IPS DF 6.9 (cell line): ENCODE measurements around the gene PIP5K1C.
"Not testable (repeated sequence)": the region's sequence is repeated elsewhere in the genome, so short reads cannot be mapped to it uniquely, and the experiment has no call there.

ENCODE experiments used
- DNase-seq: peaks from one replicate; pipeline ENCODE4 v3.0.0-alpha.2; 2013; ENCODE audit warnings: low read depth, low spot score
- H3K27ac ChIP-seq: one replicate; pipeline ENCODE4 v1.5.1; 2013; ENCODE audit warnings: low read length, control low read depth
- H3K27me3 ChIP-seq: 2 replicates; pipeline ENCODE4 v1.6.1; 2013; ENCODE audit warnings: mild to moderate bottlenecking, low read length; ENCODE audit not compliant: control insufficient read depth, insufficient read depth
- H3K36me3 ChIP-seq: 2 replicates; pipeline ENCODE4 v1.6.1; 2013; ENCODE audit warnings: low read length; ENCODE audit not compliant: control insufficient read depth, insufficient read depth
- H3K4me1 ChIP-seq: 2 replicates; pipeline ENCODE4 v1.6.1; 2013; ENCODE audit warnings: low read length; ENCODE audit not compliant: control insufficient read depth, insufficient read depth
- H3K4me3 ChIP-seq: 2 replicates; pipeline ENCODE4 v1.5.1; 2013; ENCODE audit warnings: mild to moderate bottlenecking, low read length
- H3K9me3 ChIP-seq: 2 replicates; pipeline ENCODE4 v1.6.1; 2013; ENCODE audit warnings: low read length, inconsistent platforms; ENCODE audit not compliant: control insufficient read depth, insufficient read depth
- WGBS: extraction: QIAGEN DNeasy Blood & Tissue Kit; methylation state at CpG from one replicate; pipeline ENCODE4 v1.1.7; 2013; ENCODE audit warnings: mixed read lengths, missing lambda C conversion rate; ENCODE audit not compliant: insufficient read length, insufficient coverage; 5-methylcytosine and 5-hydroxymethylcytosine counted together

Gene PIP5K1C

GRCh38 chr19:3632739-3633558, 67.3 kb downstream of the PIP5K1C start:
- Histone ChIP-seq H3K36me3 (peaks cover 5% of the 10 kb centered on the region; the same call in 1 of the 2 replicates), H3K9me3 (no peaks in the 10 kb centered on the region), H3K27me3 (no peaks in the 10 kb centered on the region), H3K4me3 (no peak overlapping the region), H3K27ac (no peak overlapping the region), H3K4me1 (no peaks in the 10 kb centered on the region)
- no peak for DNase-seq
- WGBS, result no CpG with 5 or more reads among the region's 50 CpGs

- Histone ChIP-seq H3K4me3 (no peak overlapping the region), H3K4me1 (no peaks in the 10 kb centered on the region)
These were observed 68.2 kb downstream of the PIP5K1C start for GRCh38 chr19:3632098-3632497.

GRCh38 chr19:3631053-3631861, 69.0 kb downstream of the PIP5K1C start:
- H3K27me3 ChIP-seq, result no peaks in the 10 kb centered on the region
- WGBS, result no CpG with 5 or more reads among the region's 43 CpGs
- no peaks in the 10 kb centered on the region; the same call in 1 of the 2 replicates for H3K36me3 ChIP-seq
- H3K4me1 ChIP-seq, result no peaks in the 10 kb centered on the region
- DNase-seq, result no peak
- no peak overlapping the region for H3K4me3 ChIP-seq
- no peak overlapping the region for H3K27ac ChIP-seq
- H3K9me3 ChIP-seq, result no peaks in the 10 kb centered on the region

More at GRCh38 chr19:3632098-3632497, 68.2 kb downstream of the PIP5K1C start:
- H3K27me3 ChIP-seq, result no peaks in the 10 kb centered on the region
- DNase-seq, result no peak
- peaks cover 5% of the 10 kb centered on the region; the same call in 1 of the 2 replicates for H3K36me3 ChIP-seq
- no peaks in the 10 kb centered on the region for H3K9me3 ChIP-seq
- no CpG with 5 or more reads among the region's 16 CpGs for WGBS
- no peak overlapping the region for H3K27ac ChIP-seq

- H3K4me3 ChIP-seq, result not testable (repeated sequence)
- WGBS, result no CpG with 5 or more reads among the region's 9 CpGs
These were observed 71.5 kb downstream of the PIP5K1C start for GRCh38 chr19:3628766-3629165.

DNA sequence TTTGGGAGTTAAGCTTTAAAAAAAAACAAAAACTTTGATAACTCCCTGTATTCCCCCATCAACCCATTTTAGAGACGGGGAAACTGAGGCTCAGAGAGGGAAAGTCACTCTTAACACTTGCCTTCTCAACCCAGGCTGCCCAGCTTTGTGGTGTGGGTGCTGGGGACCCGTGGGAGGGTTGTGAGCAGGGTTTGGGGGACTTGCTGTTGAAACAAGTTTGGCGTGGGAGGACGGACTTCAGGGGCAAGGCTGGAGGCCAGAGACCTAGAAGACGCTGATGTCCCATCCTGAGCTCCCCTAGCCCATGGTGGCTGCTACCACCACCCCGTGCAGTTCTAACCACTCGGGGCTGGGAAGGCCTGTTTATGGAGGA, 72.9 kb downstream of the PIP5K1C start:
- Histone ChIP-seq H3K4me3 (no peak overlapping the region), H3K4me1 (no peaks in the 10 kb centered on the region), H3K9me3 (no peaks in the 10 kb centered on the region), H3K27ac (no peak overlapping the region), H3K27me3 (no peaks in the 10 kb centered on the region), H3K36me3 (peaks cover 6% of the 10 kb centered on the region)
- DNase-seq, result no peak
- WGBS, result no CpG with 5 or more reads among the region's 7 CpGs

More at GRCh38 chr19:3628766-3629165, 71.5 kb downstream of the PIP5K1C start:
- H3K9me3 ChIP-seq, H3K4me1 ChIP-seq, H3K36me3 ChIP-seq, H3K27ac ChIP-seq, H3K27me3 ChIP-seq, DNase-seq: not testable (repeated sequence)

DNA sequence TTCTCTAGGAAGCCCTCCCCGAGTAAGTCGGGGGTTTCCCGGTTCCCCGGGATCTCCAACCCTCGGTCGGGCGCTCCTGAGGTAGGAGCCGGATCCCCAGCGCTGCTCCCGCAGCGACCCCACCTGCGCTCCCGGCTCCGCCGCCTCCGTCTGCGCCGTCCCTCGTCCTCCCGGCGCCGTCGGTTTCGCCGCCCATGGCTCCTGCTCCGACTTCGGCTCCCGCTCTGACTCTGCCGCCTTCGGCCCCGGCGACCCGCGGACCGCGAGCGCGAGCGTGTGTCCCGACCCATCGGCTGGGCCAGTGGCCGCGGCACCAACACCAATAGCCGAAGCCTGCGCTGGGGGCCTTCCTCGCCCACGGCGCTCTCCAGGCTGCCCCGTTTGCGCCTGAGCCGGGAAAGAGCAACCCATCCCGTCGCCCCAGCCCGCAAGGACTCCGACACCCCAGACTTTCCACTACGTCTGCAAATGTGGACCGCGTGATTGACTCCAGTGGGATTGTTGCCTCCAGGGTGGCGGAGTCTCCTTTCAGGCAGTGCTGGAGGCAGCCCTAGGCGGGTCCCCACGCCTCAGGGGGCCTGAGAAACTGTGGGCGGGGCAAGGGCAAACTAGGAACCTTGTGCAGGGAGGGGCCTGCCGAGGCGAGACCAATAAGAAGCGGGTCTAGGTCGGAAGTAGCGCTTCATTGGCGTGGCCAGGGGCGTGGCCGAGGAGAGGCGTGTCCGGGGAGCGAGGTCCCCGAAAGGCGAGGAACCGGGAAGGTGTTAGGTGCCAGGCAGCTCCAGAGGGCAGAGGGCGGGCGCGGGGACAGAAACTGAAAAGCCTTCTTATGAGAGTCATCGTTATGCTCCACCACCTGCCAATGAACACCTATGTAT, 73.6 kb downstream of the PIP5K1C start, which contains the start of gene CACTIN:
Gene CACTIN, minus strand, starts transcription at position 318 of the 878 bp plus-strand sequence. Its CDS starts 28 bp downstream, at position 290.
- peak; percentile 94 for DNase-seq
- peak within 1 kb of the TSS; percentile 89 for H3K4me3 ChIP-seq
- H3K36me3 ChIP-seq, result peaks cover 6% of the 10 kb centered on the region
- H3K27ac ChIP-seq, result no peak within 1 kb of the TSS
- H3K27me3 ChIP-seq, result no peaks in the 10 kb centered on the region
- no peaks in the 10 kb centered on the region for H3K9me3 ChIP-seq
- WGBS, result no CpG with 5 or more reads among the region's 80 CpGs
- no peaks in the 10 kb centered on the region for H3K4me1 ChIP-seq

- Histone ChIP-seq H3K4me1 (no peaks in the 10 kb centered on the region), H3K4me3 (peak overlapping the region; percentile 89), H3K36me3 (peaks cover 6% of the 10 kb centered on the region), H3K27ac (no peak overlapping the region), H3K27me3 (no peaks in the 10 kb centered on the region), H3K9me3 (no peaks in the 10 kb centered on the region)
- no peak for DNase-seq
- no CpG with 5 or more reads among the region's 21 CpGs for WGBS
These were observed 74.2 kb downstream of the PIP5K1C start for GRCh38 chr19:3625996-3626472.

DNA sequence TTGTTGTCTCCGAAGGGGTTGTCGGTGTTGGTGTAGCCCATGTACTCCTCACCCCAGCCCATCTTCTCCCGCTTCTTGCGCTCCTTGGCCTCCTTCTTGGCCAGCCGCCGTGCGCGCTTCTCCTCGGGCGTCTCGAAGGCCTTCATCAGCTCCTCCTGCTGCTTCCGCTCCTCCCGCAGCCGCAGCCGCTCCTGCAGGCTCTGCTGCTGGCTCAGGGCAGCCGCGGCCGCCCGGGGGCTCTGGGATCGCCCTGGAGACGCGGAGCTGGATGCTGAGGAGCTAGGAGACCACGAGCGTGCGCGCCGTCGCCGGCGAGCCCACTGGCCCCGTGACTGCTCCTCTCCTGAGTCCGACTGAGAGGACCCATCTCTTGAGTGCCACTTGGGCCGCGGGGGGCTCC, 76.6 kb downstream of the PIP5K1C start:
- Histone ChIP-seq H3K9me3 (no peaks in the 10 kb centered on the region), H3K36me3 (peaks cover 6% of the 10 kb centered on the region), H3K4me3 (no peak overlapping the region), H3K27me3 (no peaks in the 10 kb centered on the region), H3K4me1 (no peaks in the 10 kb centered on the region), H3K27ac (no peak overlapping the region)
- DNase-seq, result no peak
- WGBS, result no CpG with 5 or more reads among the region's 34 CpGs

DNA sequence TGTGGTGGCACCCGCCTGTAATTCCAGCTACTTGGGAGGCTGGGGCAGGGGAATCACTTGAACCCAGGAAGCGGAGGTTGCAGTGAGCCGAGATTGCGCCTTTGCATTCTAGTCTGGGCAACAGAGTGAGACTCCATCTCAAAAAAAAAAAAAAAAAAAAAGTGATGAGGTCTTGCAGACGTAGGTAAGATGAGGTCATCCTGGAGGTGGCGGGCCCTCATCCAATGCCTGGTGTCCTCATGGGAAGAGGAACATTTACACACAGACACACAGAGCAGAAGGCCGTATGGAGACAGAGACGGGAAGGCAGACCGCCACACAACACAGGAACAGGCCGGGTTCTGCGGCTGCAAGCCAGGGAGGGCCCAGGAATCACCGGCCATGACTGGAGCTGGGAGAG, 78.0 kb downstream of the PIP5K1C start:
- no peak for DNase-seq
- no peak overlapping the region for H3K27ac ChIP-seq
- no peaks in the 10 kb centered on the region for H3K9me3 ChIP-seq
- WGBS, result no CpG with 5 or more reads among the region's 12 CpGs
- H3K4me3 ChIP-seq, result no peak overlapping the region
- H3K4me1 ChIP-seq, result no peaks in the 10 kb centered on the region; the same call in 1 of the 2 replicates
- peaks cover 6% of the 10 kb centered on the region for H3K36me3 ChIP-seq
- no peaks in the 10 kb centered on the region for H3K27me3 ChIP-seq

DNA sequence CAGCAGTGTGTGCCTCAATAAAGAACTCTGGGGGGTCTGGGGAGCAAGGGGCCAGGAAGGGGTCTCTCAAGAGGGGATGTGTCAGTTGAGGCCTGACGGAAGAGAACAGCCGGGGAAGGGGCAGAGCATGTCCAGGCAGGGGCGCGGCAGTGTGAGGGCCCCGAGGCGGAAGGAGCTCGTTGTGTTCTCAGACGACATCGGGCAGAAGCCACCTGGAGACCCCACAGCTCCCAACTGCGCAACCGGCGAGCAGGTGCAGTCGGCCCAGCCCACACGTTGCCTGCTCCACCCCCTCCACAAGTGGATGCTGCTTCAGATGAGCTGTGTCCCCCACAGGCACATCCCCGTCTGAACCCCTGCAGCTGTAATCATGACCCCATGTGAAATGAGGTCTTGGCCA, 78.6 kb downstream of the PIP5K1C start:
- H3K9me3 ChIP-seq, result no peaks in the 10 kb centered on the region
- DNase-seq, result no peak
- no CpG with 5 or more reads among the region's 15 CpGs for WGBS
- H3K4me1 ChIP-seq, result no peaks in the 10 kb centered on the region; the same call in 1 of the 2 replicates
- H3K36me3 ChIP-seq, result peaks cover 6% of the 10 kb centered on the region
- H3K27me3 ChIP-seq, result no peaks in the 10 kb centered on the region
- no peak overlapping the region for H3K4me3 ChIP-seq
- H3K27ac ChIP-seq, result no peak overlapping the region
